GM21447 (cell line): Measurements from ENCODE around the gene TBC1D1.

Source experiments
- ATAC-seq: cut with Tn5 transposase; IDR thresholded peaks from one replicate; pipeline ENCODE4 v1.9.1; 2021; ENCODE audit not compliant: unreplicated experiment

Gene TBC1D1

DNA sequence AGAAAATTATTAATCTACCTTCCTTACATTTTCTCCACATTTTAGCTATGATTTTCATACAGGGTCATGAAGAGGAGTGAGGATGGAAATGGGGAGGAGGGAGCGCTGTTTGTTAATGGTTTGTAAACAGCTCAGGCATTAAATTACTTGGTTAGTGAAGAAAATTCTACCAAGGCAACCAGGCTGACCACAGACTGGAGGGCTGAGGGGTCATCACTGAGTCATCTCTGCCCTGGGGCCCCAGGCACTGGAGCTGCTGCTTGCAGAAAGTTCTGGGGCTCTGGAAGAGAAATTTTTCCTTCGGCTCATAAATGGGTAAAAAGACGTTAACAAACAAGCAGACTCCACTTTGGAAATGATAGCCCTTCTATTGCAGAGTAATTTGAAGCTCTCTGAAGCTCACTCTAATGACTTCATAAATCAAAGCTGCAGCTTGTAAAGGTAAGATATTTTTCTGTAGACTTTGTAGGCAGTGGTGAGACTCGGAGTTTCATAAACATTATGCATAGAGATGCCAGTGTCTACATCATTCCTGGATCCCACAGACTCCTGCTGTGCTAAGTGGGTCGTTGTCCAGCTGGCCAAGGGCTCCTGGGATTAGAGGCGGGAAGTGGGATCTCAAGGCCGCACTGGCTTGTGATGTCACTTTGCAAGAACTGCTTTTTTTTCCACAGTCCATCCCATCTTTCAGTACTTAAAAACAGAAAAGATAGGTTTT, 228.9 kb downstream of the TBC1D1 start:
- ATAC-seq: no peak

DNA sequence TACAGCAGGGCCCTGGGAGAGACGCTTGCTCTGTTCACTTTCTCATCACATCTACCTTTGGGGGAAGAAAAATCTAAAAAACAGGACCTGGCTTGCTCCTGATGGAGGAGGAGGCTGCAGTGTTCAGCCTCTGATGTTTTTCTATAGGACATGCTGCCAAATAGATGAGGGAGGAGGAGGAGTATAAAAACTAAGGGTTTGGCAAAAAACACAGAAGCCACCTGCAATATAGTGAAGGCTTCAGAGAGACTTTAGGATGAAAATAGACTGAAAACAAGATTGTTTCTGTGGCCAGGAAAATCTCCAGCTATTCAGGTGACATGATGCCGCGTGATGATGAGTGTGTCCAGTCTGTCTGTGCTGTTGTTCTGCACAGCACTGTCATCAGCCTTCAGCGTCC, 229.9 kb downstream of the TBC1D1 start:
- ATAC-seq: no peak

DNA sequence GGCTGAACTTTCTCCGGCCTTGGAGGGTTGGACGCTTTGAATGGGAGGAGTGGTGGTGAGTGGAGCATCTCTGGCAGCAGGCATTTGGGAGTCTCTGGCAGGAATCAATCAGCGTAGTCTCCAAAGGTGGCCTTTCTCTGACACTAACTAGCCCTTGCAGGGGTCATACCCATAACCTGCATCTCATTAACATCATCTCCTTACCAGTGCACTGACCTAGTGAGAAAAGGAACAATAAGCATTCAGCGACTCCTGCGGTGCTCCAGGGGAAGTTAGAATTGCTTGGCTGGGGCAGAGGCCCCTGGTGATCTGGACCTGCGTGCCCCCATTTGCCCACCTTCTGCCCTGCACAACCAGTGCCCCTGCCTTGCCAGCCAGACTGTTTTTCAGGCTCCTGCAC, 231.2 kb downstream of the TBC1D1 start:
- ATAC-seq: no peak

DNA sequence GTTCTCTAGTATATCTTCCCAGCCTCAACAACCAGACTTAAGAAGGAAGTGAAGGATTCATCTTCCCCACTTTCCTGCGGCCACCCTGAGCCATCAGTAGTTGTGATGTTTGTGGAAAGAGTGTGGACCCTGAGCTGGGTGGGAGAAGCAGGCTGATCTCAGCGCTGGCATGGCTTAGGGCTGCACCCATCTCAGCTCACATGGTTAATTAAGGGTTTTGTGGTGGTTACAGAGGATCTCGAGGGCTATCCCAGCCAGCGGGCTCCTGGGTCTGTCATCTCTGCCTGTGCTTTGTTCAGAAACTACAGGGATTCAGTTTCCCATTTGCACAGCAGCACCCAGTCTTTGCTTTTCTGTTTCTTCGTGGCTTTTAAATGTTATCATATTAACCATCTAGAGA, 232.7 kb downstream of the TBC1D1 start:
- ATAC-seq: no peak

DNA sequence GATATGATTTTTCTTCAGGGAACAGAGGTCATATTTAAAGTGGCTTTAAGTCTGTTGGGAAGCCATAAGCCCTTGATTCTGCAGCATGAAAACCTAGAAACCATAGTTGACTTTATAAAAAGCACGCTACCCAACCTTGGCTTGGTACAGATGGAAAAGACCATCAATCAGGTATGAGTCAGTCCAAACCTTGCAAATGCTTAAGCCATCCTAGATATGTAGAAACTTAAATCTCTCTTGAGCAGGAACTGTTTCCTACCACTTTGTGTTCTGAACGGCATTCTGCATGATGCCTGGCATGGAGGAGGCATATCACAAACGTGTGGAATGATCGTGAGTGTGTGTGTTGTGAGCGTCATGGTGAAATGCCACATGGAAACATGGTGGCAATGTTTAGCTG, 234.1 kb downstream of the TBC1D1 start:
- ATAC-seq: no peak

DNA sequence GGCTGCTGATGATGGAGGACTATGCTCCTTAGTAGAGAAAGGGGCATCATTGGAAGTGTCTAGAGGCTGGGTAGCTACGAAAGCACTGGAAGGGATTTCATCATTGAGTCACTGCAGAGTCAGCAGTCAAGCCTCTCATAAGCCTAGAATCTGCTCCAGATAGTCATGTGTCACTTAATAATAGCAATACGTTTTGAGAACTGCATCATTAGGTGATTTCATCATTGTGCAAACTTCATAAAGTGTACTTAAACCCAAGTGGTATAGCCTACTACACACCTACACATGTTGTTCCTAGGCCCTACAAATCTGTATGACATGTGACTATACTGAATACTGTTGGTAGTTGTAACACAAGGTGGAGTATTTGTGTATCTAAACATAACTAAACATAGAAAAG, 234.9 kb downstream of the TBC1D1 start:
- ATAC-seq: no peak

DNA sequence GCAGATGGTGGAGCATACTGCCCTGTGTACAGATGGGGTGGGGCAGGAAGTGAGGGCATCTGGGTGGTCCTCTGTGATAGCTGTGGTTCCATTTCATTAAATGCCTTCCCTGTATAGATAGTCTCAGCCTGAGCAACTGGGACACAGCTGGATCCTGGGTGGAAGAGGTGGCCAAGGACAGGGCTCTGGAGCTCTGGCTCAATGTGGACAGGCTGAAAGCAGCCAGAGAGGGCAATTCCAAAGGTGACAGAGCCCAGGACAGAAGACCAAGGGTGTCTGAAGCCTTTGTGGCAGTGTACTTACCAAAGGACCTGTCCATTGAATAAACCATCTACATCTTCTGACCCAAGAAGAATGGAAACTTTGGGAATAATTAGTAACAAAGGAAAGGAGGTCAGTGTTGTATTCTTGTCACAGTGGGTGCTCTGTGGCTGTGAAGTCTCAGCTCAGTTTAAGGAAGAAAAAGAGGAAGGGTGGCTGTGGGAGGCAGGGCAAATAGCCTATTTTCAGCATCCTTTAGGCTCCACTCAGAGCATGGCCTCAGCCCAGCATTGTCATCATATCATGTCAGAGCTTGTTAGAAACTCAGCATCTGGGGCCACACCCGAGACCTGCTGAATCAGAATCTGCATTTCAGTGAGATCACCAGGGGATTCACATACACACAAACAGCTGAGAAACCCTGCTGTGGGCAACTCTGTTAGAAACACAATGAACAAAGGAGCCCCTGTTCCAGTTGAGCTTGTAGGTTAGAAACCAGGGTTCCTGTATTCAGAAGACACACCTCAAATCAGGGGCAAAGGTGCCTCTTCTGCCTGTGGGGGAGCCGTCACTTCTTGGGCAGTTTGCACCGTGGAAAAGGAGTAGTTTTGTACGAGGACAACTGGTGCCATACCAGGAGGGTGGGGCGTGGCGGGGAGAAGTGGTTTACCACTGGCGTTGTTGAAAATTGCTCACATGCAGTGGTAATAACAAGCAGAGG, 237.9 kb downstream of the TBC1D1 start:
- ATAC-seq: peak; percentile 36

DNA sequence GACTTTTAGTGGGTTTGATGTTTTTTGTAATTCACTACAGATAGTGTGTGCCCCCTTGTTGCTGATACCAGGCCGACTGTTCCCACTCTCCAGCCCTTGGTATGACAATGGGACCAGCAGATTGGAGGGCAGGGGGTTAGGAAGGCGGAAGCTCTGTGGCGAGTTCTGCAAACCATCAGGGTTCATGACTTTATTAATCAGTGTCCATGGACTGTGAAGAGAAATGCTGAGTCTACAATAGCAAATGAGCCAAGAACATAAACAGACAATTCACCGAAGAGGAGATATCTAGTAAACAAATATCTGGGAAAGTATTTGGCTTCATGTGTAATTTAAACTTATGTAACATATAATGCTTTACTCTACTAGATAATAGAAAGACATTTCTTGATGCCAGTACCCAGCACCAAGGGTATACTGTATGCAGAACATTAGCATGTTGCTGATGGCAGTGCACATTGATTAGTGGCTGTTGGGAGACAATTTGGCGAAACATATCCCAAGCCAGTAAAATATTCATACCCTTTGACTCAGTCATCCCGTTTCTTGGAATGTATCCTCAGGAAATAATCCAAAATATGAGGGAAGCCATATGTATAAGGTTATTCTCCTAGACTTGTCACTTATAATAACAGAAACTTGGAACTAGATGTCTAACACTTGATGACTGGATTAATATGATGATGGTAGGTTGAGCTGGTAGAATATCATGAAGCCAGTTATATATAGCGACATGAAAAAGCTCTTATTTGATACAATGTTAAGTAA, 238.8 kb downstream of the TBC1D1 start:
- no peak for ATAC-seq

DNA sequence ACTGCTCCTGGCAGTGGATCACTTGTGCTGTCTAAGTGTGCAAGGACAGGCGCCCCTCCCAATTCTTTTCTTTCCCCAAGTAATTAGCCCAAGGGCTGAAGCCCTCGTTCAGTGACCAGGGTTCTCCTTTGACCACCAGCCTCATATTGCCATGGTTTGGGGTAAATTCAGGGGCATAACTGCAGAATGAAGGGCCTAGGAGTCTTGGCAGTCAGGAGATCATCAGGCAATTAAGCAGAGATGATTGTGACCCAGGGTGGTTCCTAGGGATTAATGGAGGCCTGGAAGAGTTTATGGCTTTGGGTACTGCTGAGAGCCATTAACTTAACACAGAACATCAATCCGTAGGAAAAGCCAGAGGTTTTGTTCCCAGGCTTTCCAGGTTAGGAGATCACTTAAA, 240.0 kb downstream of the TBC1D1 start:
- ATAC-seq: no peak

DNA sequence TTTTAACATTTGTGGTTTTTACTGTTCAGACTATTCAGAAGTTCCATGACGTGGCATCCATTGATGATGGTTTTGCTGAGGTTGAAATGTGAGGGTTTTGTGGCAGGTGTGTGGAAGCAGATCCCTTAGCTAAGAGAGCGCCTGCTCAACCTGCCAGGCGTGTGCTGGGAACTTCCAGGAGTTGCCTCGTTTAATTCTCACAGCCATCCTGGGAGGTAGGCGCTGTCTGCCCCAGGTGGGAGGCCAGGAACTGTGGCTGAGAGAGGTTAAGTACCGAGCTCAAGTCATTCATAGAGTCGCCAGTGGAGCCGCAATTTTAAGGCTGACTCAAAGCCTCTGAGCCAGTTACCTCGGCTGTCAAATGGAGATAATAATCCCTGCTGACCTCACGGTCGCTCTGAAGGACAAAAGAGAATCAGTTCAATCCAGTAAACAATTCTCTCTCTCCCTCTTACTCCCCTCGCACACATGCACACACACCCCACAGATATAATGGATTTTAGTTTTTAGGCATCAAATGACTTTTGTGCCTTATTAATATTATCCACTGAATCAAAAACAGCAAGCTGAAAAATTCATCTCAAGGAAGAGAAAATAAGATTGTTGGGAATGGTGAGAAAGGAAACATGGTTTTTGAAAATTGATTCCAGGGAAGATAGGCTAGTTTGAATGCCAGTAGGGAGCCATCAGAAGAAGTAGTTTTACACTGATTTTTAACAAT, 240.6 kb downstream of the TBC1D1 start:
- peak; percentile 29 for ATAC-seq

DNA sequence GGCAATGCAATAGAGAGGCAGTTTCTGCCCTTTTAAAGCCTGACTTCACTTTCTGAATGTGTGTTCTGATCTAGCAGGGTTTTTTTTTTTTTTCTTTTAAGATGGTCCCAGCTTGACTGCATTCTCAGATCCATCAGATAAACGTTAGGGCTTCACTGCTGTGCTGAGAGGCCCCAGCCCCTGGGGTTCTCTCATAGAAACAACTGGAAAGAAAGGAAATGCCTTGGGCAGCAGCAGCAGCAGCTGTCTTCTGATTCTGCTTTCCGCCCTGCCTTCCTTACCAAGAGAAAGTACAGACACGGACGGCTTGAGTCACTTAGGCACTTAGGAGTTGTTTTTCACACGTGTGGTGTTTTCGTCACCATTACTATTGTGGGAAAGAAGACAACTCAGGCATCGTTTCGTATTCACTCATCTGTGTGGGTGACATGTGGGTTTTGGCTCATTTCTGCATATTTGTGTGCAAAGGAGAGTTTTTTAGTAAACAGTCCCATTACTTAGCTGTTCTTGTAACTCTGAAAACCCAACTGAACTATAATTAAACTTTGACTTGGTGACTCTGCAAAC, 241.3 kb downstream of the TBC1D1 start:
- peak; percentile 79 for ATAC-seq

DNA sequence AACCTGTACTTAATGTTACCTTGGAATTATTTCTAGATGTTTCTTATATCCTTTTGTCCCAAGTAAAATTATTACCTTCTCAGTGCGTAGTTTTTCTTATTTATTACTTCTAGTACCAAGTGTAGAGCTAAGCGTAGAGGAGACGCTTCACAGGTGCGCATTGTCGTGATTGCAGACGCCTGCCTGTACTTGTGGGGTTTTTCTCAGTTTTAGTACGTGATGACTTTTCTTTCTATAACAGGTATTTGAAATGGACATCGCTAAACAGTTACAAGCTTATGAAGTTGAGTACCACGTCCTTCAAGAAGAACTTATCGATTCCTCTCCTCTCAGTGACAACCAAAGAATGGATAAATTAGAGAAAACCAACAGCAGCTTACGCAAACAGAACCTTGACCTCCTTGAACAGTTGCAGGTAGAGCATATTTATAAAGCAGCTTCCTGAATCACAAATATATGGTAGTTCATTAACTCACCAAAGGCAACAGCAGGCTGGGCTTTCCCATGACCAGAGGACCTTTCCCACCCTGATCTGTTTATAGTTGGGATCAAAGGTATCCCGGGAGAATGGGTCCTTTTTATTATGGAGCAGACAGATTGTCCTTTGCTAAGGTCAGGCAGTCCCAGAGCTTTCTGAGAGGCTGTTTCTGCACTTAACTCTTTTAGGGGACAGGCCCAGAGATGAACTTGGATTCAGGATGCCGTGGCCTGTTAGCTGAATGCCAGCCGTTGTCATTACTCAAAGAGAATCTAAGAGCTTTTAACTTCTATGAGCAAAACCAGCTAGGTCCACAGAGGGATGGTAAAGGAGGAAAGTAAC, 242.2 kb downstream of the TBC1D1 start:
- ATAC-seq: no peak

DNA sequence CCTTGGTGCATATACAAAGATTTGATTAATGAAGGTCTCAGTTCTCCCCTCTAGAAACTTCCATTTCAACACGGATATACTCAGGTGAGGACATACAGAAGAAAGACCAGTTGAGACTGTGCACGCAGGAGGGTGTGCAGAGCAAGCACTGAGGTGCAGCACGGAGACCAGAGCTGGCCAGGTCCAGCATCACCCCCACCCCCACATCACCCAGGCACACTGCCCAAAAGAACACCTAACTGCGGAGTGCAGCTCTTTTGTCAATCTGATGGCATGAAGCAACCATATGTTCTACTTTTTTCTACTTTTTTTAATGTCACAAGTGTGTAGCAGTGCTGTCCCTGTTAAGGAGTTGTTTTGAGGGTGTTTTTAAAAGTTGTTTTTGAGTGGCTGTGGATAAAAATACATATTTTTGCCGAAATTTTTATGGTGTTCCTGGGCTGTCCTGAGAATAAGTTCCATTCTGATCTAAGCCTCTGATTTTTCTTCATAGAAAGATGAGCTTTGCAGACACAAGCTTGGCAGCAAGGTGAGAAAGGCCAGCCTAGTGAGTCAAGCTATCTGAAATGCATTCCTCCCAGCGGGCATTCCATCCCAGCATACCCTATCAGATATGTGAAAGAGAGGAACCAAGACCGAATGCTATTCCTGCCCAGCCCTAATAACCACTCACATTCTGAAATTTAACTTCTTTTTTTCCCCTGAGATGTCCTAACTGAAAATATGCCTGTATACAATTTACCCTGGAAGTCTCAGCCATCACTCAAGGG, 243.0 kb downstream of the TBC1D1 start:
- no peak for ATAC-seq

DNA sequence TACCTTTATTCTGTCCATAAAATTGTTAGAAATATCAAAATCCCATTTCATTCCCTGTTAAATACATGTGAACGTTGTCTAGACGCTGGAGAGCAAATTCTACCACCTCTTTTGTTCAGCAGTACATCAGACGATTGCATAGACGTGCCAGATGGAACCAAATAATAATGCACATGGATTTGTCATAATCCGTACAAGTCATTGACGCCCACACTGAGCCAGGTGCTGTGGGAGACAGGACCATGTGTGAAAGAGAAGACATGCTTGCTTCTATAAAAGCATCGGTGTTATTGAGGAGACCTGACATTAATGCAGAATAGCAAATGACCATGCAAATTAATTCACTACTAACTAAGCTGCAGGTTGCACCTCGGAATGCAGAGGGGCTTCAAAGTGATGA, 244.3 kb downstream of the TBC1D1 start:
- no peak for ATAC-seq

DNA sequence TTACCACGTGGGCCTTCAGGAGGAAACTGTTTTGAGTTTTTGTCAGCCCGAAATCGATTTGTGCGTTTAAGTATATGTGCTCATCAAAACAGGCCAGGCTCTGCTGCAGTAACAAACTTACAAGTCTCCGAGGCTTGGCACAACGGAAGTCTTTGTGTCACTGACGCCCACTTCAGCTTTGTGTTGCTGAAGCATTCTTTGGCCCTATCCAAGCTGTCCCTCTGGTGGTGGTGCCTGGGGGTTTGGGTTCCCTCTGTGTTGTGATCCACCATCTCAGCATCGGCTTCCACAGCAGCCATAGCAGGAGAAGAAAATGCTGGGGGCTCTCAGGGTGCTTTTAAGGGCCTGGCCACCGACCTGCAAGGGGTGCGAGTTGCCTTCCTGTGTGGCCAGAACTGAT, 245.7 kb downstream of the TBC1D1 start:
- ATAC-seq: no peak

DNA sequence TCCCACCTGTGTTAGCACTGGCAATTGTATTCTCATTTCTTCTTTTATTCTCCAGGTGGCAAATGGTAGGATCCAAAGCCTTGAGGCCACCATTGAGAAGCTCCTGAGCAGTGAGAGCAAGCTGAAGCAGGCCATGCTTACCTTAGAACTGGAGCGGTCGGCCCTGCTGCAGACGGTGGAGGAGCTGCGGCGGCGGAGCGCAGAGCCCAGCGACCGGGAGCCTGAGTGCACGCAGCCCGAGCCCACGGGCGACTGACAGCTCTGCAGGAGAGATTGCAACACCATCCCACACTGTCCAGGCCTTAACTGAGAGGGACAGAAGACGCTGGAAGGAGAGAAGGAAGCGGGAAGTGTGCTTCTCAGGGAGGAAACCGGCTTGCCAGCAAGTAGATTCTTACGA, 246.2 kb downstream of the TBC1D1 start:
- ATAC-seq: no peak

DNA sequence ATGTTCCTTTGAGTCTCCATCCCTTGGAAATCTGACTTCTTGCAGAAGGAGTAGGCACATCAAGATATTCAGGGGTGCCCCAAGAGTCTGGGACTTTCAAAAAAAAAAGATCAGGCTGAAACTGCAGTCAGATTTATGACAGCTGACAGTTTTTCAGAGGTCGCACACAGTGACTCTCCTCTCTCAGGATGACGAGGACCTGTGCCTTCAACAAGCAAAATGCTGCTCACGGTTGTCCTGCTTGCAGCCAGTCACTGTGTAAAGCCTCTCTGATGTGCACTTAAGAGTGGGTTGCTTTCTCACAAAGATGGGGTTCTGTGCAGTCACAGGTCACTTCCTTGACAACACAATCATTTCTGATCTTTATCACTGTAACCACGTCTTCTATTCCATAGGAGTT, 247.5 kb downstream of the TBC1D1 start:
- no peak for ATAC-seq

DNA sequence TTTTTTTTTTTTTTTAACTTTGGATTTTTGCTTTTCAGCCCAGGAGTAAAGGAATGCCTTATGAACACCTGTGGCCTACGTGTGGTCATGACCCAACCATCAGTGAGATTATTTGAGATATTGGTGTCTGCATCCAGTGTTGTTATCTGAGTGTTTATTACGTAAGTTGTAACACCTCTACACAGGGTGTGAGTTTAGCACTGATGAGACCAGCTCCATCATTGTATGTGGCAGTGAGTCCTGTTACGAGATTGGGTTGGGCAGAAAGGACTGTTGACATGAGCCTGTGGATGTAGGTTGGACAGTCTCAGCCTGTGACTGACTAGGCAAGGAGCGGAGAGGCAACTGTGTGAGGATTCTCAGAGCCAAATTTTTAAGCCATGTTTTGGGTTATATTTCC, 248.3 kb downstream of the TBC1D1 start:
- ATAC-seq: no peak

DNA sequence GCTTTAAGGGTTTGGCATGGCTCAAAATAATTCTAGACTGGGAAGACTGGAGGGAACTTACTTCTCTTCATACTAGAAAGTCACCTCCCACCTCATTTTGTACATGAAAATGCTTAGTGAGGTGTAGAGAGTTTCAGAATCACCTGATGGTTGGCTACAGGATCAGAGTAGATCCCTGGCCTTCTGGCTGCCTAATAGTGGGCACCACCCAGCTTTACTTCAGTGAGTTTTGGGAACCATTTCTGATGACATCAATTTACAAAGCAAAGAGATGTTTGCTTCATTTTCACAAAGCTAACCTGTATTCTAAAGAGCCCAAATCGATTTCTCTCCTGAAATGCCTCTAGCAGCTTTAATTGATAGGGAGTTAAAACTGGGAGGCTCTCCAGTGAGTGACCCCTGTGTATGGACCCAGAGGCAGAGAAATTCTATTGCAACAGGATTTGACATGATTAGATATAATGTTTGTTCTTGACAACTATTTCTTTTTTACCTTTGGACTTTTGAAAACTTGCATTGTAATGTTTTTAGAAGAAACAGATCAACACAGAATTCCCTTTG, 249.8 kb downstream of the TBC1D1 start:
- no peak for ATAC-seq
